ENCODE results near the gene INO80C.

The INO80C gene

GRCh38 chr18:35521133-35521532 lies 23.4 kb upstream of the INO80C start:
- H3K9ac ChIP-seq (ENCODE audit: low read depth, low read length), result no peak overlapping the region
- no peaks in the 10 kb centered on the region for H3K27me3 ChIP-seq (ENCODE audit: control insufficient read depth, insufficient read depth, low read length)
- H3K36me3 ChIP-seq (ENCODE audit: insufficient read depth, low read length), result no peaks in the 10 kb centered on the region
- H3K9me3 ChIP-seq (replicated peaks; ENCODE audit: low read length), result no peaks in the 10 kb centered on the region
- H3K4me1 ChIP-seq (ENCODE audit: control insufficient read depth, insufficient read depth, low read length), result peaks cover 6% of the 10 kb centered on the region
- no peak overlapping the region for H3K4me2 ChIP-seq (ENCODE audit: low read length)
- no peak overlapping the region for H3K4me3 ChIP-seq (ENCODE audit: low read length)

DNA sequence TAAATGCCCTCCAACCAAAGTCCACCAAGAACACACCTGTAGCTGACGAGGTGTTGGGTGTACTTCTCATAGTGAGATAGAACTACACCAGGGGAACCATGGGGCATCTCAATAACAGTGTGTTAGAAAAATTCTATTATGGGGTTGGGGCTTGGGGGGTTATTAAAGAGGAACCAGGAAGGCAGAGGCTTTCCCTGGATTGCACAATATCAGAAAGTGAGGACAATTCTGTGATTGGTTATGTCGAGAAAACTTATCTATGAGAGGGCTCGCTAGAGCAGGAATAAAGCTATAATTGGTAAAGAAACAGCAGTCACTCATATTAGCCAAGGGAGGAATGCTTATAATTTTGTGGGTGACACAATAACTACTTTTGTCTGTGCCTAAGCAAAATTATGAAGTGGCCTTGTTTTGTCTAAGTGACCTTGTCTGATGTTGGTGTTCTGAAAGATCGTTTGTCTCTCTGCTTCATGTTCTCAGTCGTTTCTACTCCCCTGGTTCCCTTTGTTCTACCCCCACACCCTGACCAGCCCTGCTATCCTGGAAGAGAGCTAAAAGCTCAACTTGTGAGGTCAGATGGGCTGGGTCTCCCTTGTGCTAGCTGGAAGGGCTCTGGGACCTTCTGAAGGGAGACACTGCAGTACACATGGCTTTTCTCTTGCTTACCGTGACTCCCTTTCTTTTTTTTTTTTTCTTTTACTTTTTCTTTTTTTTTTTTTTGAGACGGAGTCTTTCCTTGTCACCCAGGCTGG lies 21.6 kb upstream of the INO80C start:
- no peak overlapping the region for H3K4me3 ChIP-seq (ENCODE audit: low read length)

GRCh38 chr18:35517715-35518114 lies 20.0 kb upstream of the INO80C start:
- Histone ChIP-seq H3K36me3 (ENCODE audit: insufficient read depth, low read length) (no peaks in the 10 kb centered on the region), H3K4me3 (ENCODE audit: low read length) (no peak overlapping the region), H3K9ac (ENCODE audit: low read depth, low read length) (no peak overlapping the region), H3K4me1 (ENCODE audit: control insufficient read depth, insufficient read depth, low read length) (peaks cover 38% of the 10 kb centered on the region), H3K27me3 (ENCODE audit: control insufficient read depth, insufficient read depth, low read length) (no peaks in the 10 kb centered on the region), H3K4me2 (ENCODE audit: low read length) (no peak overlapping the region), H3K9me3 (replicated peaks; ENCODE audit: low read length) (no peaks in the 10 kb centered on the region)

More for the DNA sequence above, 21.6 kb upstream of the INO80C start:
- Histone ChIP-seq H3K4me2 (ENCODE audit: low read length) (no peak overlapping the region), H3K9me3 (replicated peaks; ENCODE audit: low read length) (no peaks in the 10 kb centered on the region), H3K9ac (ENCODE audit: low read depth, low read length) (no peak overlapping the region), H3K36me3 (ENCODE audit: insufficient read depth, low read length) (no peaks in the 10 kb centered on the region), H3K27me3 (ENCODE audit: control insufficient read depth, insufficient read depth, low read length) (no peaks in the 10 kb centered on the region), H3K4me1 (ENCODE audit: control insufficient read depth, insufficient read depth, low read length) (peaks cover 22% of the 10 kb centered on the region)

DNA sequence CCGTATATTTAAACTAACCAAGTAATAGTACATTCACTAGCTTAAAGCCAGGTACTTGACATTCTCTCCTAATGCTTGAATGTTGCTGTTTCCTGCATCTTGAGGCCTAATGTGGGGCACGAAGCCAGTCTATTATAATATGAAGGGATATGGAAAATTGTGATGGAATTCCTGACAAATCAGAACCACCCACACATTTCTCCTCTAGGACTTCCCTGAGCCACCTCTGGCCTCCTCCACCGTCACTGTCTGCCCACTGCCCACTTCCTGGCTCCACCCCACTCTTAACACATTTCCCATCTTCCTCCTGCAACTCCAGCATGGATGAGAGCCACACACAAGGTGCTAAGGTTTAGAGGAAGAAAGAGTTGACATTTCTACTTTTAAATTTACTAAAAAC lies 19.0 kb upstream of the INO80C start:
- H3K4me1 ChIP-seq (ENCODE audit: control insufficient read depth, insufficient read depth, low read length), result peaks cover 43% of the 10 kb centered on the region
- no peaks in the 10 kb centered on the region for H3K9me3 ChIP-seq (replicated peaks; ENCODE audit: low read length)
- H3K36me3 ChIP-seq (ENCODE audit: insufficient read depth, low read length), result no peaks in the 10 kb centered on the region
- H3K4me2 ChIP-seq (ENCODE audit: low read length), result no peak overlapping the region
- no peak overlapping the region for H3K9ac ChIP-seq (ENCODE audit: low read depth, low read length)
- no peak overlapping the region for H3K4me3 ChIP-seq (ENCODE audit: low read length)
- no peaks in the 10 kb centered on the region for H3K27me3 ChIP-seq (ENCODE audit: control insufficient read depth, insufficient read depth, low read length)

GRCh38 chr18:35516351-35516750 lies 18.6 kb upstream of the INO80C start:
- no peaks in the 10 kb centered on the region for H3K27me3 ChIP-seq (ENCODE audit: control insufficient read depth, insufficient read depth, low read length)
- H3K36me3 ChIP-seq (ENCODE audit: insufficient read depth, low read length), result no peaks in the 10 kb centered on the region
- peaks cover 43% of the 10 kb centered on the region for H3K4me1 ChIP-seq (ENCODE audit: control insufficient read depth, insufficient read depth, low read length)
- no peak overlapping the region for H3K4me2 ChIP-seq (ENCODE audit: low read length)
- H3K9me3 ChIP-seq (replicated peaks; ENCODE audit: low read length), result no peaks in the 10 kb centered on the region
- H3K9ac ChIP-seq (ENCODE audit: low read depth, low read length), result no peak overlapping the region
- H3K4me3 ChIP-seq (ENCODE audit: low read length), result no peak overlapping the region

DNA sequence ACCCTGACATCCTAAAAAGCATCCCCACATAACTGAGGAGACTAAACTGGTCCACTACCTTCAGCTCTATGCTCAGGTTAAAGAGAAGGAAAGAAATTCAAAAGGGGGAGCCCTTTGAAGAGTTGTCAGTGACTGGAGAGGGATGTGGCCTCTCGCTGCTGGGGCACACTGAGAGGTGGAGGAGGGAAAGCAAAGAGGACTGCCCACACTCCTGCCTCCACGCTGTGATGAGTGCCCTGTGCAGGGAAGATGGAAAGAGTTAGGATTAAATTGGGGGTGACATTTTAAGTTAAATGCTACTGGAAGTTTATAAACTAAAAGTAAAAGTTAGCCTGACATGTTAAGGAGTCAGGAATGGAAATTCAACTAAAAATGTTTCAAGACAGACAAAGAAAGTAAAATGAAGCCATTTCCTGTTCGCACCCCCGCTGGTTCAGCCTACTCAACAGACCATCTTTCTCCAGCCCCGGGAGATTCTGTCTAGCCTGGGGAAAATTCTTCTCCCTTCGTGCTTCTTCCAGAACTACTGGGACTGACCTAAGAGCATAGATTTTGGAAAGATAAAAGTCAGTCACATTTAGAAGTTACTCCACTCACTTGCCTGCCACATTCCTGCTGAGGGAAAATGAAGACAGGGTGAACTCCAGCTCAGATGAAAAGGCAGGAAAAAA lies 17.8 kb upstream of the INO80C start:
- H3K4me3 ChIP-seq (ENCODE audit: low read length), result no peak overlapping the region
- peaks cover 43% of the 10 kb centered on the region for H3K4me1 ChIP-seq (ENCODE audit: control insufficient read depth, insufficient read depth, low read length)
- no peaks in the 10 kb centered on the region for H3K9me3 ChIP-seq (replicated peaks; ENCODE audit: low read length)
- no peak overlapping the region for H3K9ac ChIP-seq (ENCODE audit: low read depth, low read length)
- H3K4me2 ChIP-seq (ENCODE audit: low read length), result no peak overlapping the region
- no peaks in the 10 kb centered on the region for H3K36me3 ChIP-seq (ENCODE audit: insufficient read depth, low read length)
- no peaks in the 10 kb centered on the region for H3K27me3 ChIP-seq (ENCODE audit: control insufficient read depth, insufficient read depth, low read length)

DNA sequence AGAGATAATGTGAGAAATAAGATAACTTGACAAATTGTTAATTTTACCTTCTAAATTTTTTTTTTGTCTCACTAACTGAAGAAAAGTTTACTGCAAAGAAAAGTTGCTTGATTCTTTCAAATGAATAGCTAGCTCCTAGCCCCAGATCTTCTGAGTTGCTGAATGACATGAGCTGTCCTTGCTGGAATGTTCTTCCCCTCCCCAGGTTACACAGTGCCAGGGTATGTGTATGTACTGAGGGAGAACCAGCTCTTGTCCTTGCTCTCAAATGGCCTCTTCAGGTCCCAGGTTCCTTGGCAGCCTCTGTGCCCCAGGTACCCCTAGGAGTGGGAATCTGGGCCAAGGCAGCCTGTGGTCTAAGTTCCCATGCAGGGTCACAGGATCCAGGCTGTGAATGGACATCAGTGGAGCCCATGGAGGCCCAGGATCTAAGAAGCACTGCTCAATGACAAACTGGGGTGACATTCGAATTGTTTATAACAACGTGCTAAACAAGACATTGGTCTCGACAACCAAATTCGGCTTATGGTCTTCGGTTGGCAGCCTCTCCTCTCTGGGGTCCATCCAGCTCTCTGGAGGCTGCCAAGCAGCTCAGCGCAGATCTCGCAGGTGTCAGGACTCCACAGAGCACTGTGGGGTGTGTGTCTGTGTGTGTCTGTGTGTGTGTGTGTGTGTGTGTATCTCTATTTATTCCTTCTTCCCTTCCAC lies 17.1 kb upstream of the INO80C start:
- Histone ChIP-seq H3K9me3 (replicated peaks; ENCODE audit: low read length) (no peaks in the 10 kb centered on the region), H3K36me3 (ENCODE audit: insufficient read depth, low read length) (no peaks in the 10 kb centered on the region), H3K4me1 (ENCODE audit: control insufficient read depth, insufficient read depth, low read length) (peaks cover 43% of the 10 kb centered on the region), H3K9ac (ENCODE audit: low read depth, low read length) (no peak overlapping the region), H3K27me3 (ENCODE audit: control insufficient read depth, insufficient read depth, low read length) (no peaks in the 10 kb centered on the region), H3K4me3 (ENCODE audit: low read length) (no peak overlapping the region), H3K4me2 (ENCODE audit: low read length) (no peak overlapping the region)

- H3K4me2 ChIP-seq (ENCODE audit: low read length), result no peak overlapping the region
- no peaks in the 10 kb centered on the region for H3K9me3 ChIP-seq (replicated peaks; ENCODE audit: low read length)
- no peaks in the 10 kb centered on the region for H3K27me3 ChIP-seq (ENCODE audit: control insufficient read depth, insufficient read depth, low read length)
- H3K4me3 ChIP-seq (ENCODE audit: low read length), result no peak overlapping the region
- no peak overlapping the region for H3K9ac ChIP-seq (ENCODE audit: low read depth, low read length)
- H3K36me3 ChIP-seq (ENCODE audit: insufficient read depth, low read length), result no peaks in the 10 kb centered on the region
- H3K4me1 ChIP-seq (ENCODE audit: control insufficient read depth, insufficient read depth, low read length), result peaks cover 43% of the 10 kb centered on the region
Observed at GRCh38 chr18:35514283-35514682, 16.5 kb upstream of the INO80C start.

DNA sequence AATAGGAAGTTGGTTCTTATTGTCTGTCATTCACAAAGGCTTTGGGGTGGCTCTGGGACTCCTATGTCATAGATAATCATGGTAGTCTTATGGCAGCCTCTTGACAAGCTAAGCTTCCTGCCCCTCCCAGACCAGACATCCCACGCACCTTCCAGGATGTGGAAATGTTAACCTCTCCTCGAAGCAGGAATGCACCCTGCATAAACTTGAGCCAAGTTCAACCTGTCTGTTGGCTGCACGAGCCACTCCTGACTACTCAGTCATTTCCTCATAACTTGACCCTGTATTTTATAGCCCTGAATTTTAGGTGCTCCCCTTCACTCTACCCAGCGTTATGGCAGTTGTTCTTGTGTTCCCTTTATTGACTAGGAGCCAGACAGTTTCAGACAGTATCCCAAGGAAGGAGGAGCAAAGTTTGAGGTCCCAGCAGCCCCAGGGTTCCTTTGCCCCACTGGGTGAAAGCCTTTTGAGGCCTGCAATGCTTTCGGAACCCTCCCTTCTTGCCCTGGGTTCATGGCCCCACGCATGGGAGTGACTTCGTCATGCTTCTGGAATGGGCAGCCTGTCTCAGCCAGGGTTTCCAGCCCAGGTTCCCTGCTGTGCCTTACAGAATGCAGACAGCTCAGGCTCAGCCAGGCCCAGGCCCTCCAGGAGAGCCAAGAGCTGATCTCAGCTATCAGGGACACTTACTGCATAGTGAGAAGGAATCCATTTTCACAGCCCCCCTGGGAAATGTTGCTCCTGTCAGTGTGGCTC lies 15.6 kb upstream of the INO80C start:
- H3K27me3 ChIP-seq (ENCODE audit: control insufficient read depth, insufficient read depth, low read length), result no peaks in the 10 kb centered on the region
- H3K36me3 ChIP-seq (ENCODE audit: insufficient read depth, low read length), result no peaks in the 10 kb centered on the region
- peak overlapping the region; percentile 43 for H3K9ac ChIP-seq (ENCODE audit: low read depth, low read length)
- no peaks in the 10 kb centered on the region for H3K9me3 ChIP-seq (replicated peaks; ENCODE audit: low read length)
- peak overlapping the region; percentile 38 for H3K4me2 ChIP-seq (ENCODE audit: low read length)
- peak overlapping the region; percentile 6 for H3K4me3 ChIP-seq (ENCODE audit: low read length)
- H3K4me1 ChIP-seq (ENCODE audit: control insufficient read depth, insufficient read depth, low read length), result peaks cover 43% of the 10 kb centered on the region

- peak overlapping the region; percentile 18 for H3K4me2 ChIP-seq (ENCODE audit: low read length)
- H3K36me3 ChIP-seq (ENCODE audit: insufficient read depth, low read length), result no peaks in the 10 kb centered on the region
- H3K4me1 ChIP-seq (ENCODE audit: control insufficient read depth, insufficient read depth, low read length), result peaks cover 43% of the 10 kb centered on the region
- H3K4me3 ChIP-seq (ENCODE audit: low read length), result no peak overlapping the region
- no peaks in the 10 kb centered on the region for H3K27me3 ChIP-seq (ENCODE audit: control insufficient read depth, insufficient read depth, low read length)
- H3K9me3 ChIP-seq (replicated peaks; ENCODE audit: low read length), result no peaks in the 10 kb centered on the region
- H3K9ac ChIP-seq (ENCODE audit: low read depth, low read length), result peak overlapping the region; percentile 43
Observed at GRCh38 chr18:35512761-35513160, 15.0 kb upstream of the INO80C start.

DNA sequence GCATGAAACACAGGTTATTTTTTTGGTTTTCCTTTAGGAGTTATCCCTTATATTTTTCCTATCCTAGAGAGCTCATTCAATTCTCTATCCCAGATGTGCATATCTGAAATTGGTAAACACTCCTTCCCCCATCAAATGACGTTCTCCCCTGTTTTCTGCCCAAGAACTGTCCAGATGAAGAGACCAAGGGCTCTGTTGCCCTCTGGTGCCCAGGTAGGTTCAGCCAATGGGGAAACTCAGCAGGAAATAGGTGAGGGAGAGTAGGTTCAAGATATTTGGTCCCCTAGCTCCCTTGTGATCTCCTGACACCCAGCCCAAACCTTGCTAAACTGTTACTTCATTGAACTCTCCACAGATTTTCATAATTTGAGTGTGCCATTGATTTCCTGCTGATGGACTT lies 14.1 kb upstream of the INO80C start:
- Histone ChIP-seq H3K9me3 (replicated peaks; ENCODE audit: low read length) (no peaks in the 10 kb centered on the region), H3K9ac (ENCODE audit: low read depth, low read length) (no peak overlapping the region), H3K27me3 (ENCODE audit: control insufficient read depth, insufficient read depth, low read length) (no peaks in the 10 kb centered on the region), H3K4me1 (ENCODE audit: control insufficient read depth, insufficient read depth, low read length) (peaks cover 42% of the 10 kb centered on the region), H3K4me2 (ENCODE audit: low read length) (no peak overlapping the region), H3K36me3 (ENCODE audit: insufficient read depth, low read length) (no peaks in the 10 kb centered on the region), H3K4me3 (ENCODE audit: low read length) (no peak overlapping the region)

Data from skeletal muscle satellite cell (primary cell).